ENCODE data around the gene PEX16.

DNA sequence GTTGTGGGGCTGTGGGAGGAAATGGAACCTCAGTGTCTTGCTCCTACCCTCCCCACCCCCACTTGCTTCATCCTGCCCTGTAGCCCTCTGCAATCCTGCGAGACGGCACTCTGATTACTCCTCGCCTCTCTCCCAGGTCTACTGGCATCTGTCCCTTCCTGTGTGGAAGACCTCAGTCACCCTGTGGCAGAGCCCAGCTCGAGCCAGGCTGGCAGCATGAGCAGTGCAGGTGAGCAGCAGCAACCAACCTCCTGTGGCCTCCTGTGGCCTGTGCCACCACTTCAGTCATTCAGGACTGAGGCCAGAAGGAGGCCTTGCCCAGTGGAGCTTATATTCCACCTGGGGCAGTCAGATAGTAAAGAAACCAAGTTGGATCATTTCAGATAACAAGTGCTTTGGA is 47.0 kb downstream of the PEX16 start:
- TF ChIP-seq CTCF (conservative IDR thresholded peaks at IDR 0.05 in 1 of 2, IDR thresholded peaks at IDR 0.05 in 1 of 2; ENCODE audit: extremely low read depth in 1 of 2, insufficient read depth in 1 of 2, low read depth in 1 of 2, low read length in 2 of 2): no peak
- no peak for TF ChIP-seq EZH2 (IDR thresholded peaks at IDR 0.05; ENCODE audit: borderline replicate concordance, low read length)
